ENCODE data around the gene ACAA2.

The ACAA2 gene

DNA sequence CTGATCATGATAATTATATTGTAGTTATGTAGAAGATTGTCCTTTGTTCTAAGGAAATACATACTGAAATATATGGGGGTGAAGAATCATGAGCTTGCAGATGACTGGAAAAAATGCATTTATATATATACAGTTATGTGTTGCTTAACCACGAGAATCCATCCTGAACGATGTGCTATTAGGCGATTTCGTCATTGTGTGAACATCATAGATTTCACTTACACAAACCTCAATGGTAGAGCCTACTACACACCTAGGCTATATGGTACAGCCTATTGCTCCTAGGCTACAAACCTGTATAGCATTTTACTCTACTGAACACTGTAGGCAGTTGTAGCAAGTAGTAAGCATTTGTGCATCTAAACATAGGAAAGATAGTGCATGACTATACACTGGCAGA lies 2.6 kb upstream of the ACAA2 start (continued):
- no peak for TF ChIP-seq POU6F1 (CRISPR knock-in tag; IDR thresholded peaks at IDR 0.05; ENCODE audit: borderline replicate concordance, low read depth)
- TF ChIP-seq, protein P1, sequence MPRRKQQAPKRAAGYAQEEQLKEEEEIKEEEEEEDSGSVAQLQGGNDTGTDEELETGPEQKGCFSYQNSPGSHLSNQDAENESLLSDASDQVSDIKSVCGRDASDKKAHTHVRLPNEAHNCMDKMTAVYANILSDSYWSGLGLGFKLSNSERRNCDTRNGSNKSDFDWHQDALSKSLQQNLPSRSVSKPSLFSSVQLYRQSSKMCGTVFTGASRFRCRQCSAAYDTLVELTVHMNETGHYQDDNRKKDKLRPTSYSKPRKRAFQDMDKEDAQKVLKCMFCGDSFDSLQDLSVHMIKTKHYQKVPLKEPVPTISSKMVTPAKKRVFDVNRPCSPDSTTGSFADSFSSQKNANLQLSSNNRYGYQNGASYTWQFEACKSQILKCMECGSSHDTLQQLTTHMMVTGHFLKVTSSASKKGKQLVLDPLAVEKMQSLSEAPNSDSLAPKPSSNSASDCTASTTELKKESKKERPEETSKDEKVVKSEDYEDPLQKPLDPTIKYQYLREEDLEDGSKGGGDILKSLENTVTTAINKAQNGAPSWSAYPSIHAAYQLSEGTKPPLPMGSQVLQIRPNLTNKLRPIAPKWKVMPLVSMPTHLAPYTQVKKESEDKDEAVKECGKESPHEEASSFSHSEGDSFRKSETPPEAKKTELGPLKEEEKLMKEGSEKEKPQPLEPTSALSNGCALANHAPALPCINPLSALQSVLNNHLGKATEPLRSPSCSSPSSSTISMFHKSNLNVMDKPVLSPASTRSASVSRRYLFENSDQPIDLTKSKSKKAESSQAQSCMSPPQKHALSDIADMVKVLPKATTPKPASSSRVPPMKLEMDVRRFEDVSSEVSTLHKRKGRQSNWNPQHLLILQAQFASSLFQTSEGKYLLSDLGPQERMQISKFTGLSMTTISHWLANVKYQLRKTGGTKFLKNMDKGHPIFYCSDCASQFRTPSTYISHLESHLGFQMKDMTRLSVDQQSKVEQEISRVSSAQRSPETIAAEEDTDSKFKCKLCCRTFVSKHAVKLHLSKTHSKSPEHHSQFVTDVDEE (CRISPR knock-in tag; IDR thresholded peaks at IDR 0.05) = no peak

DNA sequence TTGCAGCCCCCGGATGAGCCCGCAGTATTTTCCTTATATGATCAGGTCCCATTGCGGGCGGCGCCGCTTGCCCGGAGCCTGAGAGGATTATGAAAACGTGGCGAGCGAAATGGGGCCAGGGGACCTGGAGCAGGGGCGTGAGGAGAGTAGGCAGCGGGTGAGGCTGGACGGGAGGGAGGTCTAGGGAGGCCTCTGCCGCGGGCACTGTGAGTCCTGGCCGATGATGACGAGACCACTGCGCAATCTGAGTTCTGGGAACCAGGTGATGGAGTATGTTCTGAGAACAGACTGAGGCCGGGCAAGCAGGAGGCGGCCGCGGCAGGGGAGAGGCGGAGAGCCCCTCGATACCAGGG lies 790 bp upstream of the ACAA2 start:
- TF ChIP-seq BACH2 (CRISPR knock-in tag; IDR thresholded peaks at IDR 0.05; ENCODE audit: borderline replicate concordance) (no peak), POU6F1 (CRISPR knock-in tag; IDR thresholded peaks at IDR 0.05; ENCODE audit: borderline replicate concordance, low read depth) (no peak), SNAI2 (CRISPR knock-in tag; IDR thresholded peaks at IDR 0.05) (no peak), OSR1 (CRISPR knock-in tag; IDR thresholded peaks at IDR 0.05) (no peak), GLIS3 (CRISPR knock-in tag; IDR thresholded peaks at IDR 0.05) (no peak), RARB (CRISPR knock-in tag; IDR thresholded peaks at IDR 0.05) (no peak), PPARA (CRISPR knock-in tag; IDR thresholded peaks at IDR 0.05; ENCODE audit: borderline replicate concordance) (no peak), ESRRG (CRISPR knock-in tag; IDR thresholded peaks at IDR 0.05) (no peak), ZFP30 (CRISPR knock-in tag; IDR thresholded peaks at IDR 0.05) (no peak), ZNF8 (CRISPR knock-in tag; IDR thresholded peaks at IDR 0.05) (no peak)
- TF ChIP-seq, protein P2, sequence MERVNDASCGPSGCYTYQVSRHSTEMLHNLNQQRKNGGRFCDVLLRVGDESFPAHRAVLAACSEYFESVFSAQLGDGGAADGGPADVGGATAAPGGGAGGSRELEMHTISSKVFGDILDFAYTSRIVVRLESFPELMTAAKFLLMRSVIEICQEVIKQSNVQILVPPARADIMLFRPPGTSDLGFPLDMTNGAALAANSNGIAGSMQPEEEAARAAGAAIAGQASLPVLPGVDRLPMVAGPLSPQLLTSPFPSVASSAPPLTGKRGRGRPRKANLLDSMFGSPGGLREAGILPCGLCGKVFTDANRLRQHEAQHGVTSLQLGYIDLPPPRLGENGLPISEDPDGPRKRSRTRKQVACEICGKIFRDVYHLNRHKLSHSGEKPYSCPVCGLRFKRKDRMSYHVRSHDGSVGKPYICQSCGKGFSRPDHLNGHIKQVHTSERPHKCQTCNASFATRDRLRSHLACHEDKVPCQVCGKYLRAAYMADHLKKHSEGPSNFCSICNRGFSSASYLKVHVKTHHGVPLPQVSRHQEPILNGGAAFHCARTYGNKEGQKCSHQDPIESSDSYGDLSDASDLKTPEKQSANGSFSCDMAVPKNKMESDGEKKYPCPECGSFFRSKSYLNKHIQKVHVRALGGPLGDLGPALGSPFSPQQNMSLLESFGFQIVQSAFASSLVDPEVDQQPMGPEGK (CRISPR knock-in tag; IDR thresholded peaks at IDR 0.05; ENCODE audit: borderline replicate concordance) = no peak
- TF ChIP-seq, protein P1 (CRISPR knock-in tag; IDR thresholded peaks at IDR 0.05) = no peak
- ATAC-seq = peak; percentile 65

- TF ChIP-seq ISL1 (CRISPR knock-in tag; IDR thresholded peaks at IDR 0.05) = no peak
- no peak for TF ChIP-seq OSR1 (CRISPR knock-in tag; IDR thresholded peaks at IDR 0.05)
- ATAC-seq = peak; percentile 5
Observed at GRCh38 chr18:49813069-49813318, 339 bp downstream of the ACAA2 start.

DNA sequence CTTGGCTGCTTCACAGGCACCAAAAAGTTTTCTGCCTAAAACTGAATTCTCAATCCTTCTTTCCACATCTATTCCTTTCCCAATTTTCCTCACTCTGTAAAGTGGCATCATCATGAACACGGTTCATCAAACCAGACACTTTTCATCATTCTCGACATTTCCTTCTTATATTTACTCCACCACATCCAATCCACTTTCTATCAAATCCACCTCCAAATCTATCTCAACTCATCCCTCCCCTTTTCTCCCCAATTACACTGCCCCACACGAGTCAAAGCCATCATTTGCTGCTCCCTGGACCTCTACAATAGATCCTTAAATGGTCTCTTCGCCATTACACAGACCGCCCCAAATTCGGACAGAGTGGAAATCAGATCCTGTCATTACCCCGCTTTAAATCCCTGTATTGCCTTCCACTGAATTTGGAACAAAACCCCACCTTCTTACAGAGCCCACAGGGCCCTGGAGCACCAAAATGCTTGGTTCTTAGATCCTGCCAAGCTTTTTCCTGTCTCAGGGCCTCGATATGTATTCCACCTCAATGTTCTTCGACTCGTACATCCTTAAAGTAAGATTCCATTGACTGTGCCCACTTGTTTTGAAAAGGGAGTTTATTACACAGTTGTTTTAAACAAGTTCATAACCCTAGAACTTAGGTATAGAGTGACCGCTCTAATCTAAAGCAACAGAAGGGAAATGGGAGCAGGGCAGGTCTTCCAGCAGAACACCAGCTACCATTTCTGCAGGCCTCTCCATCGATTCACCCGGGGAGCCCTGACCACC lies 856 bp downstream of the ACAA2 start:
- peak; percentile 75 for ATAC-seq
- TF ChIP-seq ZNF8 (CRISPR knock-in tag; IDR thresholded peaks at IDR 0.05) = no peak
- TF ChIP-seq ESRRG (CRISPR knock-in tag; IDR thresholded peaks at IDR 0.05) = no peak
- TF ChIP-seq GLIS3 (CRISPR knock-in tag; IDR thresholded peaks at IDR 0.05) = no peak
- TF ChIP-seq, protein P1 (CRISPR knock-in tag; IDR thresholded peaks at IDR 0.05) = no peak
- TF ChIP-seq, protein P3, sequence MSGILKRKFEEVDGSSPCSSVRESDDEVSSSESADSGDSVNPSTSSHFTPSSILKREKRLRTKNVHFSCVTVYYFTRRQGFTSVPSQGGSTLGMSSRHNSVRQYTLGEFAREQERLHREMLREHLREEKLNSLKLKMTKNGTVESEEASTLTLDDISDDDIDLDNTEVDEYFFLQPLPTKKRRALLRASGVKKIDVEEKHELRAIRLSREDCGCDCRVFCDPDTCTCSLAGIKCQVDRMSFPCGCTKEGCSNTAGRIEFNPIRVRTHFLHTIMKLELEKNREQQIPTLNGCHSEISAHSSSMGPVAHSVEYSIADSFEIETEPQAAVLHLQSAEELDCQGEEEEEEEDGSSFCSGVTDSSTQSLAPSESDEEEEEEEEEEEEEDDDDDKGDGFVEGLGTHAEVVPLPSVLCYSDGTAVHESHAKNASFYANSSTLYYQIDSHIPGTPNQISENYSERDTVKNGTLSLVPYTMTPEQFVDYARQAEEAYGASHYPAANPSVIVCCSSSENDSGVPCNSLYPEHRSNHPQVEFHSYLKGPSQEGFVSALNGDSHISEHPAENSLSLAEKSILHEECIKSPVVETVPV (CRISPR knock-in tag; IDR thresholded peaks at IDR 0.05) = no peak
- TF ChIP-seq POU6F1 (CRISPR knock-in tag; IDR thresholded peaks at IDR 0.05; ENCODE audit: borderline replicate concordance, low read depth) = no peak
